HG03575 (cell line): Measurements from ENCODE around the gene TMEM59L.
"Not testable (repeated sequence)": the region's sequence is repeated elsewhere in the genome, so short reads cannot be mapped to it uniquely, and the experiment has no call there.

Experiments
- ATAC-seq: cut with Tn5 transposase; IDR thresholded peaks from one replicate; pipeline ENCODE4 v1.9.1; 2021; ENCODE audit not compliant: unreplicated experiment, insufficient number of reproducible peaks, low FRiP score; ENCODE audit errors: extremely low read depth

Gene TMEM59L

DNA sequence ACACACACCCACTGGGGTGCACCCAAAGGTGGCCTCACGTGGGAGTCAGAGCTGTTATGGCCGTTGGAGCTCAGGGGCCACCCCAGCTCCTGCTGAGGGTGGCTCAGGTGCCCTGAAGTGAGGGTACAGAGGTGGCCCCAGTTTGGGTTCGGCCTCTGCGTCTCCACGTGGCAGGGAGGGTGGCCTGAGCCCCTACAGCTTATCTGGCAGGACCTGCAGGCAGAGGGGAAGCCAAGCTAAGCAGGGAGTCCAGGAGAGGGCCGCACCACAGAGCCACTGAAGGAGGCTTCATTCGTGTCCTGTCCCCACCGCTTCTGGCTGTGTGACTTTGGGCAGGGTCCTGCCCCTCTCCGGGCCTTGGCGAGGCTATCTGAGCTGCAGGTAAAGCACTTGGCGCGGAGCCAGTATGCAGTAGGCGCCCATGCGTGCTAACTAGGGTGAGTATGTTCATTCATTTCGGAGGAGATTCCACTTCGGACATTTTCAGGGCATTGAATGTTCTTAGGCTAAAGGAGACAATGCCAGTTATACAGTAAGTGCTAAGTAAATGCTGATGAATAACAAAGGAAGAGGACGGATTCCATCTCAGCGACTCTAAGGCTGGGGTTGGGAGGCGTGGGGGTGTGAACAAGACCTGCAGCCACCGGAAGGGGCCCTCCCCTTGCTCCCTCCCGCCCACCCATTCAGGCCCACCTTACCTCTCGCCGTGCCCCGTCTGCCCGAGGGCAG lies 19.1 kb upstream of the TMEM59L start:
- no peak for ATAC-seq

DNA sequence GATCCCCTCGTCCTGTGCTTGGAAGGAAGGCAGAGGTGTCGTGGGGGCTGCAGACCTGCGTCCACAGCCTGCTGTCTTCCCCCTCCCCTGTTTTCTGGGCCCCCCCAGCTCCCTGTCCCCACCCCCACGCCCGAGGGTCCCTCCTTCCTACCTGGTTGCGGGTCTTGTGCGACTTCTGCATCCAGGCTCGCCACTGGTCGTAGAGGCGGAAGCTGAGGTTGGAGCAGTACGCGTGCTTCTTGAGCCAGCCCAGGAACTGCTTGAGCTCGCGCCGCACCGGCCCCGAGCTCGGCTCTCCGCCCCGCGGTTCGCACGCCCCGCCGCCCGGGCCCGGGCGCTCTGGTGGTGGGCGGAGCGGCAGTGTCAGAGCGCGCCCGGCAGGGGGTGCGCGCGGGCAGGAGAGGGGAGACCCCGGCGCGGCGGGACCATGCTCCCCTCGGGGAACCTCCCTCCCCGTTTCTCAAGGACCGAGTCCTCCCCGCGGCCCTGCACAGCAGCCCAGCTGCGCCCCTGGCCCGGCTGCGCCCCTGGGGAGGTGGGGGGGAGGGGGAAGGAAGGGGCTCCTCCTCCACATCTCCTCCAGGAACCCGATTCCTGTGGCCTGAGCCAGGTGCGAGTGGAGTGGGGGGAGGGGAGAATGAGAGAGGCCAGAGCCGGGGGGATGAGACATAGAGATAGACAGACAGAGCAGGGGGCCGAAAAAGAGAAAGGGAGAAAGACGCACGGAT lies 18.4 kb upstream of the TMEM59L start:
- ATAC-seq: no peak

DNA sequence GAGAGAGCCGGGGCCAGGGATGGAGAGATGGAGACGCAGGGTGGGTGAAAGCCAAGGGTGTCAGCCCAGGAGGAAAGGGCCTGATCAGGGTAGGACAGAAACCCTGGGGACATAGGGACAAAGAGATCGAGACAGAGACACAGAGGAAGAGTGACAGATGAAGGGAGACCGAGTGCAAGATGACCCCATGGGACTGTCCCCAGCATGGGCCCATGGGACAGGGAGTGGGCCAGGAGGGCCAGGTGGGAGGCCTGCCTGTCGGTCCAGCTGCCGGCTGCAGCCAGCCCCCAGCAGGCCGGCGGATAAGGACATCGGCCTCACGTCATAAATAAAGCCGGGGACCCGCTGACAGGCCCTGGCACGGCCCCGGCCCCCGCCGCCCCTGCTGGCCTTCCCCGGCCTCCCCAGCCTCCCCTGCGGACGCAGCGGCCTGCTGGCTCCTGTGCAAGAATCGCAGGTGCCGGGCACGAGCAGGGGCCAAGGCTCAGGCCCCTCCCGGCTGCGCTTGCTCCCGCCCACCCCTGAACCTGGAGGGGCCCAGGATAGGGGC lies 17.8 kb upstream of the TMEM59L start:
- ATAC-seq: no peak

DNA sequence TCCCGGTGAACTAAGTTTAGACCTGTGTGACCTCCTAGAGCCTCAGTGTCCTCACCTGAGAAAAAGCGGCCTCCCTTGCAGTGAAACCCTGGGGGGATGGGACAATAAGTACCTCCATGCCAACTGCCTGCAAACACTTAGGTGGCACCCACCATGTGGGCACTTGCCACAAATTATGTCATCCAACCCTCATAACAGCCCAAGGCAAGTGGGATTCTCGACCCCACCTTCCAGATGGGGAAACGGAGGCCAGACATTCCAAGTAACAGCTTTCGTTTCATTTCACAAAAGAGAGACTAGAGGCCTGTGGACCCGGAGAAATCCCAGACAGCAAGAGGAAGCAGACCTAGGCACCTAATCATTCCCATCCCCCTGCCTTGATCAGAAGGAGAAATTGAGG lies 17.2 kb upstream of the TMEM59L start:
- no peak for ATAC-seq

DNA sequence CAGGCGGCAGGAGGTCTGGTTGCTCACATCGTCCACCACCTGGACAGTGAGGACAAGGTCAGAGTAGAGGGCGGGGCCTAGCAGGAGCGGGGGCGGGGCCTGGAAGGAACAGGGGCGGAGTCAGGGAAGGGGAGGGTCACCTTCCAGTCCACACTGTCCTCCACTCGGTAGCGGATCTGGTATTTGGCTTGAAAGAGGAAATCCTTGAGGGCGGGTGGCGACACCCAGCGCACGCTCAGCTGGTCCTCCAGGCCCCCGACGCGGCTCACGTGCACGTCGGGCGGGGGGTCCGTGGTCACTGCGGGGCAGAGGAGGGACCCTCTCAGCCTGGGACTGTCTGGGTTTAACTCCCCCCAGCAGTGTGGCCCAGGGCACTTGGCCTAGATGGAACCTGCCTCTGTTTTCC lies 15.9 kb upstream of the TMEM59L start:
- no peak for ATAC-seq

DNA sequence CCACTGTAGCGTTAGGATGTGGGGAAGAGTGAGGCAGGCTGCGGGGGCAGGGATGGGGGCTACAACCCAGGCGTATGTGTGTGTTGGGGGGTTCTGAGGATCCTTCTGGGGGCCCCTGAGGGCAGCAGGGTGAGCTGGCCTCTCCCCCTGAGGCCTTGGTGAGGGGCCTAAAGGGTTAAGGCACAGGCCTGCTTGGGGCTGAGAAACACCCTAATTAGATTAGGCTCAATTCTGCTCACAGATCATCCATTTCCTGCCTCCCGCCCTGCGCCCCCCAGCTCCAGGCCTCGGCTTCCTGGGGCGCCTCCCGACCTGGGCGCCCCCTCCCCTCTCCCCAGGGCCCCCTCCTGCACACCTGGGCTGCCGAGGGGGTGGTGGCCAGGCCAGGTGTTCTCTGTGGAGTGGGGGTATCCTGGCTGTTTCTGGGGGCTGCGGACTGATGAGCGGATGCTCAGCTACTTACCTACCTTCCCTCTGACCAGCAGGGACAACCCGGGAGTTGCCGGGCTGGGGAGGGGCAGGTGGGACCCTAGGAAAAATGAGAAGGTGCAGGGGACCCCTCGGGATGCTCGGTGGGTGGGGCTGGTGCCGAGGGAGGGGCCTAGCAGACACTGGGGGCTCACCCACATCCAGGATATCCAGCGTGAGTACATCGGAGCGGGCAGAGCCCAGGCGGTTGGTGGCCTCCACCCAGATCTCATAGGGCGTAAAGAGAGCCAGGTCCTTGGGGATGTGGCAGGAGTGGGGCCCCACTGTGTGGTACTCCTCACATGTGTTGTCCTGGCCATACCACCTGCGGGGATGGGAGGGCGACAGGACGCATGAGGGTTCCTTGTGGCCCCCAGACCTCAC lies 14.6 kb upstream of the TMEM59L start:
- ATAC-seq: no peak

DNA sequence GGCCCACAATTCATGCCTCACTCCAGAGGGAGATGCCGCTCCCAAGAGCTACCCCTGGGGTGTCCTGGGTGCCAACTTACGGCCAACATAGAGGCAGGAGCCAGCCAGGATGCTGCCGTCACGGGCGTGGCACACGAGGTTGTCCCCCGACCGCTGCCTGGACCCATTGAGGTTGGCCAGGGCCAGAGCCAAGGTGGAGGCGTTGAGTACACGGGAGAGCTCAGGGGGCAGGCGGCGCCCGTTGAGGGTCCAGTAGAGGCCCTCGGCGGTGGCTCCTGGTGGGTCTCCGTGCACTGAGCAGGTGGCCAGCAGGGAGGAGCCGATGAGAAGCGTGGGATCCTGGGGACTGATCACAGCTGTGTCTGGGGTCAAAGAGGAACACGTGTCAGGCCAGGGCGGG lies 13.2 kb upstream of the TMEM59L start:
- no peak for ATAC-seq

DNA sequence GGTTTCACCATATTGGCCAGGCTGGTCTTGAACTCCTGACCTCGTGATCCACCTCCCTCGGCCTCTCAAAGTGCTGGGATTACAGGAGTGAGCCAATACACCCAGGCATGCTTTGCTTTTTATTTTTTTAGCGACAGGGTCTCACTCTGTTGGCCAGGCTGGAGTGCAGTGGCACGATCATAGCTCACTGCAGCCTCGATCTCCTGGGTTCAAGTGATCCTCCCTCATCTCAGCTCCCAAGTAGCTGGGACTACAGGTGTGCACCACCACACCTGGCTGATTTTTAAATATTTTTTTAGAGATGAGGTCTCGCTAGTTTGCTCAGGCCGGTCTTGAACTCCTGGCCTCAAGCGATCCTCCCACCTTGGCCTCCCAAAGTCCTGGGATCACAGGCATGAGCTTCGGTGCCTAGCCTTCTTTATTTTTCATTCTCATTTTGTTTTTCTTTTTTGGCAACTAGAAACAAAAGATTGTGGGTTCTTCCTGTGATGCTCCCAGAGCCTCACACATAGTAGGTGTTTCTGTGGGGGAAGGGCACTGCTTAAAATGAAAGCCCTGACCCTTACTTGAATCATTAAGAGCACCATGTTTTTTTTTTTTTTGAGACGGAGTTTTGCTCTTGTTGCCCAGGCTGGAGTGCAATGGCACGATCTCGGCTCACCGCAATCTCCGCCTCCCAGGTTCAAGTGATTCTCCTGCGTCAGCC lies 11.8 kb upstream of the TMEM59L start:
- ATAC-seq: not testable (repeated sequence)

DNA sequence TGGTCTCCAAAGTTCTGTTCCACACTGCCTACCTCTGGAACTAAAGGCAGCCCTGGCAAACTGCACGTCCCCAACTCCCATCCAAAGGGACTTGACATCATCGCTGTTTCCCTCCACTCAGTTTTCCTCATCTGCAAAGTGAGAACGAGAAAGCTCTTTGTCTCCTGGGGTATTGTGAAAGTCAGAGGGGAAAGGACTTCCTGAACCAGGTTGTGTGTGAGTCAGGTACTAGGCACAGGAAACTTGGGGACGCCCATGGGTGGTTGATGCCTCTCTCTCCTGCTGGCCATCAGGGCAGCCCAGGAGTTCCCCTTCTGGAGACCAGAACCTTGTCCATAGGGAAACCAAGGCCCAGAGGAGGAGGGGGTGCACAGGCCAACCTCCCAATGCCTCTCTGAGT lies 10.8 kb upstream of the TMEM59L start:
- ATAC-seq: no peak

DNA sequence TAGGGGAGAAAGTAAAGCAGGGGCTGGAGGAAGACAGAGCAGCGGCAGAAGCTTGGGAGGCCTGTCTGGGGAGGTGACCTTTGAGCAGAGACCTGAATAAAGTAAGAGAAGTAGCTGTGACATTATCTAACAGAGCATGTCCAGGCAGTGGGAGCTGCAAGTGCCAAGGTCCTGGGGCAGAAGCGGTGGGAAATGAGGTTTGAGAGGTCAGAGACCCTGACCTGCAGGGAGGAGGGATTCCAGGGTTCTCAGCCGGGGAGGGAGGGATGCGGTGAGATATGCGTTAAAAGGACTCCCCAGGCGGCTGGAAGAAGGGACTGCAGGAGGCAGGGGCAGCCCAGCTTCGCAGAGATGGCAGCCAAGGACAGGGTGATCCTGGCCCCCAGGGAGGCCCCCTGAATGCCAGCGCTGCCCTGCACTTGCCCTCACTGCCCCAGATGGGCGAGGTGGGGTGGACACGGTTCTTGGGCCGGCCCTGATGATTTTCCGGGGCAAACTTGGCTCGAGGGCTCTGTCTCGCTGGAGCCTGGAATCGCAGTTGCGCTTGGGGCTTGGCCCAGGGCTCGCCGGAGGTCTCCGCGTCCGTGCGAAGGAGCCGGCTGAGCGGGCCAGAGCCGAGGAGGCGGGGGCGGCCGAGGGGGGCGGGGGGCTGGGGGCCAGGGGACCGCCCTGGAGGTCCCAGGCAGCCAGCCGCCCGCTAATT lies 9.3 kb upstream of the TMEM59L start:
- ATAC-seq: no peak

DNA sequence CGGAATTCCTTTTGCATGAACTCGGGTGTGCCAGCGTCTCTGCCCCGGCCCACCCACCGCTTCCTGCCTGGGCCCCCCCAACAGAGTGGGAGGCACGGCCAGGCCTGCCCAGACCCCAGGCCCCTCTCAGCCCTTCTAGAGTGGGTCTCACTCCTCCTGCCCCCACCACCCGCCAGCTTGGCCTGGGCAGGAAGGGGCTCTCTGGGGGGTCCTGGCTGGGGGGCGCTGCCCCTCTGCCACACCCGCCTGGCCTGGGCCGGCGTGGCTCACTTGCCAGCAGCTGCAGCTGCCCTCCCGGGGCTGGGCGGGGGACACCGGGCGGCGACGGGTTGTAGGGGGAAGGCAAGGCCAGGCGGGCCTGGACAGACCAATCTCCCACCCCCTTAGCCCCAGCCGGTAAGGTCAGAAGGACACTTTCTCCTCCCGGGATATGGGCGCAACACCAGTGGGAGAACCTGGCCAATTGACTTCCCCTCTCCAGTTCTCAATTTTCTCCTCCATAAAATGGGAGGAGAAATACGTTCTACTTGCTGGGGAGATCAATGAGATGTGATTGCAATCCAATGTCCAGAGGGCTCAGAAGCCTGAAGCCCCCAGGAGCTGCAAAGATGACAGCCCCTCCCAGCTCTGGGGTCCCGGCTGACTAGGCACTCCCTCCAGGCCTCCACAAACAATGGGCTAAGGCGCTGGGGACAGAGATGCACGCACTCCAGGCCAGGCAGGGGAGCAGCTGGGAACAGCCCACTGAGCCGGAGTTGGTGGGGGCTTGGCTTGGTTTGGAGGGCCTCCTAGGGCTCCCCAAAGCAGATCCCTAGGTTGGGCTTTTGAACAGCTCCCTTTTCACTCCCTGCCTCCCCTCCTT lies 8.5 kb upstream of the TMEM59L start:
- ATAC-seq: no peak

DNA sequence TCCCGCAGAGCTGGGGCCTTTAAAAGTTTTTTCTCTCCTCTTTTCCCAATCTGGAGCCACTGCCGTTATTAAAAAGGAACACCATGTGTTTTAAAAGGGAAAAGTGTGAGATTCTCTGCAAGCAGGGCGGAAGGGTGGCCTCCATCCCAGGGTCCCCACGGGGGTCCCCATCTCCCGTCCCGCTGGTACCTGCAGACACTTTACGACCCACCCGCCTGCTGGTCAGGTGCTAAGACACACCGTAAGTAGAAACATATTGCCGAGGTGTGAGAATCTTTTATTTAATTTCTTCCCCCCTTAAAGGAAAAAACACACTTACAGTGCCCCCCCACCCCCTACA lies 7.9 kb upstream of the TMEM59L start:
- no peak for ATAC-seq

DNA sequence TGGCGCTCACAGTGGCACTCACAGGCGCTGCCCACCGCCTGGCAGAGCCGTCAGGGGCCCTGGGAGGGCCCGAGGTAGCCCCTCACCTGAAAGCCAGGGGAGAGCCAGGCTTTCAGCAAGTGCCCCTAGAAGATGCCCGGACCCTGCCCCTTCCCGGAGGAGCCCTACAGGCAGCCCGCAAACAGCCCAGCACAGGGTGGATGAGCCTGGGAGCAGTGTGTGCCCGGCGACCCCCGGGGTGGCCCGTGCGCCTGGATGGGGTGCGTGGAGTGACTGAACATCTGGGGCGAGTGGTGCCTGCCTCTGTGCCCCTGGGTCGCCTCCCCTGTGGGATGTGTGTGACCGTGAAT lies 7.5 kb upstream of the TMEM59L start:
- no peak for ATAC-seq

DNA sequence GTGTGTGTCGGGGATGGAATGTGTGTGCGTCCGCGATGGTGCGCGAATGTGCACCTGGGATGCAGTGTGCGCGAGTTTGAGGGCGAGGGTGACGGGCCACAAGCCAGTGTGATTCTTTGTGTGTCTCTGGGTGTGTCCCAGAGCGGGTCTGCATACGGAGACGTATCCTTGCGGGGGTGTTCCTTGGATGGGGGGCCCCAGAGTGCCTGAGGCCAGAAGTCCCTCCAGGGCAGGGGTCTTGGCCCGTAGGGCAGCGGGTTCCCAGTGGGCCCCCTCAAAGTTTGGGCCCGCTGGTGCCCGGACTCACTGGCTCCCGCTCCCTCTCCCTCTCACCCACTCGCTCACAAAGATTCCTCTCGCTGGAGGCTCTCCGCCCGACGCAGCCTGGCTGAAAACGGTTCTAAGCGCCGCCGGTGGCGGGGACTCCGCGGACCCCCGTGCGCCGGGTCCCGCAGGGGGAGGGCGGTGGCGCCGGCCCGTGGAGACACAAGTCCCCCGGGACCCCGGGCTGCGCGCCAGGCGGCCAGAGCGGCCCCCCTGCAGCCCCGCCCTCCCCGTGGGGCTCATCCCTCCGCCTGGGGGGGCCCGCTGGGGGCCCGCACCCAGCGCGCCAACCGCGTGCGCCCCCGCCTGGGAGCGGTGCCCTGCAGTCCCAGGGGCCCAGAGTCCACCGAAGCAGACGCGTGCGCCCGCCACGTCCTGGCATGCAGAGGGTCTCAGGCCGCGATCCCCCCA lies 7.0 kb upstream of the TMEM59L start:
- no peak for ATAC-seq

DNA sequence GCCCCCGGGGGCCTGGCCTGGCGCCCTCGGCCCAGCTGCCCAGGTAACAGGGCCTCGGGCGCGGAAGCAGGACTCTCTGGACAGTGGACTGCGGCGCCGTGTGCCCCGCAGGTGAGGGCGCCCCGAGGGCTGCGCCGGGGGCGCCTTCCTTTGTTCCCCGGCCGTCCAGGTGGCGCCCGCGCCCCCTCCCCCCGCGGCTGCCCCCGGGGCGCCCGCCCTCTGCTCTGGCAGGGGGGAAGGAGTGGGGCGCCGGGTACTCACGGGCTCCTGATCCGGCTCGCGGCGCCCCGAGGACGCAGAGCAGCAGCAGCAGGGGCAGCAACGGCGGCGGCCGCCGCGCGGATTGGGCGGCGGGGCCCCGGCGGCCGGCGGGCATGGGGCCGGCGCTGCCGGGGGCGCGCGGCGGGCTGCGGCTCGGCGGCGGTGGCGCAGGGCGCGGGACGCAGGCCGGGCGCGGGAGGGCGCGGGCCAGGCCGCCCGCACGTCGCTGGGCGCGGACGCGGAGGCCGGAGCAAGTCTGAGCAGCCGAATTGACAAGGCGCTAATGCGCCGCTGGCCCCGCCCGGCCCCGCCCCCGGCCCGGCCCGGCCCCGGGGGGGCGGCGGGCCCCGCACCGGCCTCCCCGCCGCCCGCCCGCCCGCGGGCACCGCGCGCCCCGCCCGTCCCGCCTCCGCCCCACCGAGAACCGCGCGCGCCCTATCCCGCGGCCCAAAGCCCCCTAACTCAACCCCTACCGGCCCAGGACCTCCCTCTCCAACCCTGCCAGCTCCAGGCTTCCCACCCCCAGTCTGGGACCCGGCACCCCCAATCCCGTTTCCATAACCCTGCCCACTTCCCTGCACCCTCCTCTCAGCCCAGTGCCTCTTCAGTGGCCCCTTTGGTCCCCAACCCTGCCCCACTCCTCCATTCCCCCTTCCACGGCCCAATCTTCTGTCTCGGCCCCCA lies 6.1 kb upstream of the TMEM59L start, which contains the start of gene CRLF1:
CRLF1 (minus strand) TSS at position 519 of the 945 bp plus-strand sequence; CDS start at position 376, 143 bp downstream.
- no peak for ATAC-seq
